HG02840 (cell line): Measurements from ENCODE around the gene MUSK.

Experiments used
- ATAC-seq: cut with Tn5 transposase; IDR thresholded peaks from one replicate; pipeline ENCODE4 v1.9.1; 2021; ENCODE audit warnings: mild to moderate bottlenecking, moderate library complexity, moderate number of reproducible peaks; ENCODE audit not compliant: unreplicated experiment, low FRiP score

Gene MUSK

DNA sequence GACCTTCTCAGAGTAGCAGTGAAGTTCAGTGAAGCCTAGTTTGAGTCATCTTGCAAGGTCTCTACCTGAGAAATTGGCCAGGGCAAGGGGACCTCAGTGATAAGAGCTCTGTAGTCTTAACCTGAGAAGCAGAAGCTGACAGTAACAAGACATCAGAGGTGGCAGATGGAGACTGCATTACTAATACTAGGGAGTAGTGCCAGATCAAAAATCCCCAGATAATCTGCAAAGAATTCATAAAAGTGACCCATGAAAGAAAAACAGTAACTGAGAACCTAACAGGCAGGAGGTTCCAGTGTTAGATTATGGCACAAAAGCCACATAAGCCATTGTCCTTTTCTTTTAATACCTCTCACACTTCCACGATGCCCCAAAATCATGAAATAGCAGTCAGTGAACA is 175.5 kb downstream of the MUSK start:
- no peak for ATAC-seq

DNA sequence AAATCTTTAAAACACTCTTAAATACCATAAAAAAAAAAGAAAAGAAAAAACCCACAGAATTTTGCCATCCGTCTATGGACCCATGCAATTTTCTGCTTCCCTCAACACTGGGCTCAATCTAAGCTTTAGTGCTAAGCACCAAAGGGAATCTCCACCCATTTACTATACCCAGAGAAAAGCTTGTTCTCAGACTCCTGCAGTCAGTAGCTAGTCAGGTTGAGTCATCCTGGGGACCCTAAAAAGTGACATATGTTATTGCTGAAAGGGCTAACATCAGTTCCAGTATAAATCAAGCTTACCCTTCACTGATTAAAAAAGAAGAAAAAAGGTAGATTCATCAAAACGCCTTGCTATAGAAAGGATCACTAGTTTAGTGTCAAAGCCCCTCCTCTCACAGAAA is 177.6 kb downstream of the MUSK start:
- ATAC-seq: no peak

DNA sequence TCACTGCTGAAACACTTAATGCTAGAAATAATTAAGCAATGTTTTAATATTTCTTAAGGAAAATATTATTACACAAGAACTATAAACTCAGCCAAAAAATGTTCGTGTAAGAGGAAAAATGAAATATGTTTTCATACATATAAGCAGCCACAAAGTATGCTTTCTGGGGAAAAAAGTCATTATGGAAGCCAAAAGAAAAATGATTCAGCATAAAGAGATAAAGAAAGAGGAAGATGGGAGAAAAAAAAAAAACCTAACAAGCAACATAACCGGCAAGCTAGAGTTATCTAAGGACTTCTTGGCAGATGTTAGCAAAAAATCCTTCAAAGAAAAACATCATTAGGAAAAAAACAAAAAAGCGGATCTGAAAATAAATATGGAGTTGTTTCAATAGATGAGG is 179.1 kb downstream of the MUSK start:
- ATAC-seq: no peak

DNA sequence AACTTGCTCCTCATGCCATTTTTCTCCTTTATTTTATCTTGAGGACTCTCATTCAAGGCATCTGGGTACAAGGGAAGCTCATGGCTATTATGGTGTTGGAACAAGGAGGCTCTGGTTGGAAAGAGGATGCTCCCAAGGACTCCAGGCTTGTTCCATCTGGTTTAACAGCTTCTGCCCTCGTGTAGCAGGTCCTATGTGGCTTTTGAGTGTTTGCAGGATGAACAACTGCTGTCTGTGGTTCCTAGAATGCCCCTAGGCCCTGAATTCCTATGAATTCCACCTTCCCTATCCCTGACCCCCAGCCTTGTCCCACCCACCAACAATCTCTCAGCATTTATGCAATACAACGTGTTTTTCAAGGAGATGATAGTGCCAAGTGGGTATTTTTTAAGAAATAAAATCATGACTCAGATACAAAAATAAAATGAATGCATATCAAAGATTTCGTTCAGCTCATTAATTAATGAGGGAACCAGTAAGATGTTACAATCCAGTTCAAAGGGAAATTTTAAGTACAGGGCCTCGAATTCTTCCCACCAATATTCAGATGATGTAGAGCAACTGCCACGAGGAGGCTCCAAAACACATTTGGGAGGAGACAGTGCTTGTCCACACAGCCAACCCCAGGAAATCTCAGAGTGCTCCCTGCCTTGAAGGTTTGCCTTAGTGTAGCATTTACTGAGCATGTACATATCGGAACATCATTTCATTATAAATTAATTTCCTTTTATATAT is 182.0 kb downstream of the MUSK start:
- ATAC-seq: no peak
